Fibroblast of peridontal ligament (primary cell): ENCODE measurements around the gene P2RX4.
A peak's percentile ranks its signal among the peaks of the same experiment; 100 is the strongest.
"Not testable (repeated sequence)": the region's sequence is repeated elsewhere in the genome, so short reads cannot be mapped to it uniquely, and the experiment has no call there.

Source experiments
- DNase-seq: peaks from one replicate; pipeline ENCODE4 v3.0.0-alpha.2; 2010; ENCODE audit errors: extremely low read depth

The P2RX4 gene

GRCh38 chr12:121209624-121210572 is at the start of gene P2RX4:
TSS of gene P2RX4 (plus strand) at chr12:121210129. CDS start at chr12:121210165, 36 bp downstream.
- peak; percentile 66 for DNase-seq

- DNase-seq = no peak
Observed at GRCh38 chr12:121162384-121162783, 47.5 kb upstream of the P2RX4 start.

GRCh38 chr12:121162985-121163384 is 46.9 kb upstream of the P2RX4 start:
- no peak for DNase-seq

- DNase-seq = not testable (repeated sequence)
Observed at GRCh38 chr12:121164839-121165238, 45.1 kb upstream of the P2RX4 start.

- DNase-seq = no peak
Observed at GRCh38 chr12:121165316-121165715, 44.6 kb upstream of the P2RX4 start.

- DNase-seq = no peak
Observed at GRCh38 chr12:121166356-121166755, 43.6 kb upstream of the P2RX4 start.

- peak; percentile 19 for DNase-seq
Observed at GRCh38 chr12:121167232-121167820, 42.6 kb upstream of the P2RX4 start.

- no peak for DNase-seq
Observed at GRCh38 chr12:121167951-121168350, 42.0 kb upstream of the P2RX4 start.

GRCh38 chr12:121170151-121170550 is 39.8 kb upstream of the P2RX4 start:
- no peak for DNase-seq

GRCh38 chr12:121170611-121171260 is 39.2 kb upstream of the P2RX4 start:
- DNase-seq = no peak

- DNase-seq = no peak
Observed at GRCh38 chr12:121172145-121172544, 37.8 kb upstream of the P2RX4 start.

- DNase-seq = no peak
Observed at GRCh38 chr12:121175383-121176119, 34.4 kb upstream of the P2RX4 start.

GRCh38 chr12:121176826-121177529 is 33.0 kb upstream of the P2RX4 start:
- DNase-seq = no peak

GRCh38 chr12:121181181-121181580 is 28.7 kb upstream of the P2RX4 start:
- peak; percentile 49 for DNase-seq

GRCh38 chr12:121182222-121182893 is 27.6 kb upstream of the P2RX4 start:
- DNase-seq = no peak

- DNase-seq = no peak
Observed at GRCh38 chr12:121184425-121184824, 25.5 kb upstream of the P2RX4 start.

GRCh38 chr12:121184984-121185889 is 24.7 kb upstream of the P2RX4 start:
- no peak for DNase-seq

- no peak for DNase-seq
Observed at GRCh38 chr12:121186826-121187225, 23.1 kb upstream of the P2RX4 start.

- DNase-seq = no peak
Observed at GRCh38 chr12:121187501-121187900, 22.4 kb upstream of the P2RX4 start.

GRCh38 chr12:121188227-121188626 is 21.7 kb upstream of the P2RX4 start:
- no peak for DNase-seq
